GM12873 (cell line): ENCODE results near the gene STYK1.

ENCODE experiments used
- TF ChIP-seq, protein P1 (sequence below): IDR thresholded peaks from 2 replicates; pipeline ENCODE4 v1.5.1; 2012; ENCODE audit warnings: low read depth, mild to moderate bottlenecking, moderate library complexity, low read length, control low read depth; ENCODE audit not compliant: insufficient read depth; ENCODE audit errors: missing control alignments

Gene STYK1

GRCh38 chr12:10582704-10583103 lies 91.1 kb downstream of the STYK1 start:
- TF ChIP-seq, protein P1, sequence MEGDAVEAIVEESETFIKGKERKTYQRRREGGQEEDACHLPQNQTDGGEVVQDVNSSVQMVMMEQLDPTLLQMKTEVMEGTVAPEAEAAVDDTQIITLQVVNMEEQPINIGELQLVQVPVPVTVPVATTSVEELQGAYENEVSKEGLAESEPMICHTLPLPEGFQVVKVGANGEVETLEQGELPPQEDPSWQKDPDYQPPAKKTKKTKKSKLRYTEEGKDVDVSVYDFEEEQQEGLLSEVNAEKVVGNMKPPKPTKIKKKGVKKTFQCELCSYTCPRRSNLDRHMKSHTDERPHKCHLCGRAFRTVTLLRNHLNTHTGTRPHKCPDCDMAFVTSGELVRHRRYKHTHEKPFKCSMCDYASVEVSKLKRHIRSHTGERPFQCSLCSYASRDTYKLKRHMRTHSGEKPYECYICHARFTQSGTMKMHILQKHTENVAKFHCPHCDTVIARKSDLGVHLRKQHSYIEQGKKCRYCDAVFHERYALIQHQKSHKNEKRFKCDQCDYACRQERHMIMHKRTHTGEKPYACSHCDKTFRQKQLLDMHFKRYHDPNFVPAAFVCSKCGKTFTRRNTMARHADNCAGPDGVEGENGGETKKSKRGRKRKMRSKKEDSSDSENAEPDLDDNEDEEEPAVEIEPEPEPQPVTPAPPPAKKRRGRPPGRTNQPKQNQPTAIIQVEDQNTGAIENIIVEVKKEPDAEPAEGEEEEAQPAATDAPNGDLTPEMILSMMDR = no peak

DNA sequence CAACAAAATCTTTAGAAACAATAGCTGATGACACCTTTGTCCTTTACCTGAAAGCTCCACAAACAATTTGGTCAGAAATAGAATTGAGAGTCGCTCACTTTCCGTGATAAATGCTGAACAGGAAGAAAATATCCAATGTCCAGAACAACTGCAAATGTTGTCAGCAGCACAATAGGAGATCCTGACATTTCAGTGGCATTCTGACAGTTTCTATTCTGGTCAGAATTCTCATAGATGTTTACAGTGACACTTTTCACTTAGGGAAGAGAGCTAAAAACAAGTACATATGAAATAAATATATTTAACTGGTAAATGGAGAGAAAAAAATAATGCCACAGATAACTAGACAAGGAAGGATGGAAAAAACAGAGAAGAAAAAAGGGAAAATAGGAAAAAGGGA lies 99.5 kb downstream of the STYK1 start:
- TF ChIP-seq, protein P1 = no peak

- TF ChIP-seq, protein P1 = no peak
Observed at GRCh38 chr12:10571141-10571540, 102.7 kb downstream of the STYK1 start.
